ENCODE results near the gene MMP20.

- TF ChIP-seq GATA3 (IDR thresholded peaks at IDR 0.05; ENCODE audit: low read depth, low read length) (no peak), GATA2 (IDR thresholded peaks at IDR 0.05; ENCODE audit: low read depth, low read length) (no peak)
These were observed 44.1 kb downstream of the MMP20 start for GRCh38 chr11:102581066-102581465.

Data from SH-SY5Y (cell line).